Choroid plexus epithelial cell (primary cell): Measurements from ENCODE around the gene VTI1A.

Experiments
- DNase-seq: peaks from one replicate; pipeline ENCODE4 v3.0.0-alpha.2; 2010; ENCODE audit warnings: low read depth
- H3K4me3 ChIP-seq: 2 replicates; pipeline ENCODE4 v1.5.1; 2011; ENCODE audit warnings: low read depth, mild to moderate bottlenecking, control low read depth, low read length, moderate library complexity
- TF ChIP-seq, protein P1 (sequence below): conservative IDR thresholded peaks from 2 replicates; pipeline ENCODE4 v1.5.1; 2011; ENCODE audit warnings: low read depth, mild to moderate bottlenecking, control low read depth, inconsistent platforms, low read length, moderate library complexity

The VTI1A gene

DNA sequence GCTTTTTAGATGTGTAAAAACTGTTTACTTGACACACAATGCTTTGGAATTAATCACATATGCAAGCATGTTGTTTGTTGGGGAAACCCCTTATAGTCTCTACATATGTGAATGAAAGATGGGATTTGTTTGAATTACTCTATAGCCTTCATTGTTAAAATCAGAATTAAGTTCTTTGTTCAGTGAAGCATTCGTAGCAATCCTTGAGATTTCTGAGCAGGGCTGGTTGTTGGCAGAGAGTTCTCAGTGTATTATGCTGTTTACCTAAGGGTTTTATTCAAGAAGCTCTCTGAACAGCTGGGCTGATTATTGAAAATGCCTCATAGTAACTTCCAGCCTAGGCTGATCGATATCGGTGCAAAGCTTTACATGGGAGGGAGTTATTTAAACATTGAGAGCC is 190.9 kb downstream of the VTI1A start:
- no peak for DNase-seq
- TF ChIP-seq, protein P1, sequence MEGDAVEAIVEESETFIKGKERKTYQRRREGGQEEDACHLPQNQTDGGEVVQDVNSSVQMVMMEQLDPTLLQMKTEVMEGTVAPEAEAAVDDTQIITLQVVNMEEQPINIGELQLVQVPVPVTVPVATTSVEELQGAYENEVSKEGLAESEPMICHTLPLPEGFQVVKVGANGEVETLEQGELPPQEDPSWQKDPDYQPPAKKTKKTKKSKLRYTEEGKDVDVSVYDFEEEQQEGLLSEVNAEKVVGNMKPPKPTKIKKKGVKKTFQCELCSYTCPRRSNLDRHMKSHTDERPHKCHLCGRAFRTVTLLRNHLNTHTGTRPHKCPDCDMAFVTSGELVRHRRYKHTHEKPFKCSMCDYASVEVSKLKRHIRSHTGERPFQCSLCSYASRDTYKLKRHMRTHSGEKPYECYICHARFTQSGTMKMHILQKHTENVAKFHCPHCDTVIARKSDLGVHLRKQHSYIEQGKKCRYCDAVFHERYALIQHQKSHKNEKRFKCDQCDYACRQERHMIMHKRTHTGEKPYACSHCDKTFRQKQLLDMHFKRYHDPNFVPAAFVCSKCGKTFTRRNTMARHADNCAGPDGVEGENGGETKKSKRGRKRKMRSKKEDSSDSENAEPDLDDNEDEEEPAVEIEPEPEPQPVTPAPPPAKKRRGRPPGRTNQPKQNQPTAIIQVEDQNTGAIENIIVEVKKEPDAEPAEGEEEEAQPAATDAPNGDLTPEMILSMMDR = no peak
- H3K4me3 ChIP-seq = no peak overlapping the region

DNA sequence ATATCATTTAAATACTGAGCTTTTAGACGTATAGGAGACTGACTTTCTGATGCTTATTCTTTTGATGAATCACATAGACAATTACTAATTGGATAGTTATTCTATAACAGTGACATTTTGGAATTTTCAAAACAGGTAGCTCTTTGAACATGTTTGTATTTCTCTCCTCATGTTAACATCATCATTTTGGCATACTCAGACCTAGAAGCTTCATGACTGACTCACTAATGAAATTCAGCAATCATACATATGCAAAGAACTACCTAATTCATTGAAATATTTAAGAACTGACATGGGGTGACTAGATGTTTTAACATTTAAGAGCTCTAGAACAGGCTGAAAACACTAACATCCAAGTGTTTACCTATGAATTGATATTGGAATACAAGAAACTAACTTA is 192.3 kb downstream of the VTI1A start:
- TF ChIP-seq, protein P1 = no peak
- DNase-seq = no peak

DNA sequence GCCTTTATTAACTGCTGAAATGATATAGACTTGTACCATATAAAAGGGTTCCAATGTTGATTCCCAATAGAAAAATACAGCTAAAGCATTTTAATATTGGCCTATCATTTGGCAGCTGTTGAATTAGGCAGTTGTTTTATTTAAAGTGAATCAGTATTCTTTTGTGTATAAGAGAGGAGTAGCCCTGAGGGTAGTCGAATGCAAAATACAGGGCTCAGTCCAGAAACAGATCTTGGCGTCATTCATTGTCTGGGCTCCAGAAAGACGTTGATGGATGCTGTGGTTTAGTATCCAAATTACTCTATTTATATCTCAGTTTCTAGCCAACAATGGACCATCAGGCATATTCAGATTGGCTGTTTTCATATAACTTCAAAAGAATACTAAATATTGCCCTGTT is 193.6 kb downstream of the VTI1A start:
- no peak for DNase-seq
- TF ChIP-seq, protein P1 = no peak
- no peak overlapping the region for H3K4me3 ChIP-seq

More for the DNA sequence above, 192.3 kb downstream of the VTI1A start:
- H3K4me3 ChIP-seq = no peak overlapping the region

DNA sequence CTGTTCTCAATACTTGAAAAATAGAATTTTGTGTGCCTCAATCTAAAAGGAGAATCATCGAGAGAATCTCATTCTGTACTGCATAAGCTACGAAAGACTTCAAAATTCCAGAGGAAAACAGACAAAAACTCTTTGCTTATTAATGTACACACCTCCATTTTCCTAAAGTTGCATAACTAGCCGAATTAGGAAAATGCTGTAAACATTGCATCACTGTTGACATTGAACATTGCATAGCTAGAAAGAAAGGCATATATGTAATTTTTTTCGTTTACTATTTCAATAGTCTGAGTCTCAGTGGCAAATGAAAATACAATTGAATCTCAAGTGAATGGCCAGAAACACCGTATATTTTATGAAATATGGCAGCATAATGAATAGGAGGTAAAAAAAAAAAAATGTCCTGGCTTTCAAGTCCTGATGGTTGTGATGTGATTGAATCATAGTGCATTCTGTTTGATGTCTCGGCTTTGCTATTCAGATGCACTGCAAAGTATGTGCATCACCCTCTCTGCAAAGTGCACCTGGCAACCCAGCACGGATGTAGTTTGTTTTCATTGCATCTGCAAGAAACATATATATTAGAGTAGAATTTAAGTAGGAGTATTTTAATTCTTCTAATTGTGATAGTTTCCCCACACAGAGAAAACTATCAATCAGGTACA is 196.7 kb downstream of the VTI1A start:
- TF ChIP-seq, protein P1 = no peak
- no peak for DNase-seq

DNA sequence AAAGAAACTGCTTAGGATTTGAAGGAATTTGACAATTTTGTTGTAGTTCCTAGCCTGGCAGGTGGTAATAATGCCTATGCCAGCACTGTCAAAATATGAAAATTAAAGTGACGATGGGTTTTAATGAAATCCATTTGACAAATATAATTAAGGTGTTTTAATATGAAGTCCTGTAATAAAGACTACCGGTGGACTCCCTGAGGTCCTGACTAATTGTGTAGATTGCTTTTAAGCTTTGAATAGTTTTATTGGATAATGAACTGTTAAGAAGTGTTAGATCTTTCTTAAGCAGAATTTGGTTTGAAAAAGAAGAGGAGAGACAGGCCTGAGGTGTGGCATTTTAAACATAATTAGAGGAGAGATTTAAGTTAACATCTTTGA is 197.2 kb downstream of the VTI1A start:
- TF ChIP-seq, protein P1 = no peak
- no peak overlapping the region for H3K4me3 ChIP-seq
- no peak for DNase-seq

More for the DNA sequence above, 196.7 kb downstream of the VTI1A start:
- H3K4me3 ChIP-seq = no peak overlapping the region

DNA sequence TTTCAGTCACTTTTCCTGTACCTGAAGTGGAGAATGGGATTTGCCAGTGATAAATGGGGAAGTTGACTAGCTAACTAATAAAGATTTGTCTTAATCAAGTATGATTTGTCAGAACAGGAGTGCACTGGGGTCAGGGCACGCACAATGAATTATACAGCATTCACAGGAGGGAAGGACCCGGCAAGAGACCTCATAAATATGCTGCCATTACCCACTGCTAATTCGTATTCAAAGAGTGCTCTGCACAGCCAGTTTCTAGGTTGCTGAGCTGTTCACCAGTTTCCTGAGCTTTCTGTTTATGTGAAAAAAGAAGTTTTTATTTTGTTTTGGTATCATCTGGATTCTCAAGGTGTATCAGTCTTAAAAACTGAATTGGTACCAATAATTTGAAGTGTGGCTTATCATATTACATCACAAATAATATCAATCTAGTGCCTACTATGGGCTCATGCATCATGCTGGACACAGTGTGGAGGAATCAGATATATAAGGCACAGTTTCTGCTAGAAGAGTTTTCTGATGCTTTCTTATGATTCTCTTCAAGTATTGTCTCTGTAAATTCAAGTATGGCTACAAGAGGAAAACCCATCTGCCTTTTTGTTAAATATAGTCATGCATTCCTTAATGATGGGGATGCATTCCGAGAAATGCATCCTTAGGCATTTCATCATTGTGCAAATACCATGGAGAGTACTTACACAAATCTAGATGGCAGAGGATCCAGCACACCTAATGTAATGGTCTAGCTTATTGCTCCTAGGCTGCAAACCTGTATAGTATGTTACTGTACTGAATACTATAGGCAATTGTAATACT is 202.2 kb downstream of the VTI1A start:
- DNase-seq = peak; percentile 72
- TF ChIP-seq, protein P1 = no peak
- H3K4me3 ChIP-seq = no peak overlapping the region

DNA sequence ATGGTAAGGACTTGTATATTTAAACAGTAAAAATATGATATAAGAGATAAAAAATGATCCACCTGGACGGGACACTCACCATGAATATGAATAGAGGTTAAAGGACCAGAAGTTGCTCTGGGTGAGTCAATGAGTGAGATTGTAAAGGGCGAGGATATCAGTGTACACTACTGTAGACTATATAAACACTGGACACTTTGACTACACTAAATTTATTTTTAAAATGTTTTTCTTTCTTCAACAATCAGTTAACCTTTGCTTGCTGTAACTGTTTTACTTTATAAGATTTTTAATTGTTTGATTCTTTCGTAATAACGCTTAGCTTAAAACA is 202.8 kb downstream of the VTI1A start:
- H3K4me3 ChIP-seq = no peak overlapping the region
- DNase-seq = no peak
- TF ChIP-seq, protein P1 = no peak
